GM13977 (cell line): Measurements from ENCODE around the gene OR2AG1.

ENCODE experiments used
- DNase-seq: peaks from one replicate; pipeline ENCODE4 v3.0.0; 2012; ENCODE audit warnings: low spot score
- CTCF ChIP-seq: IDR thresholded peaks from 2 replicates; pipeline ENCODE4 v1.5.1; 2012; ENCODE audit warnings: mild to moderate bottlenecking, control low read depth; ENCODE audit not compliant: insufficient read depth; ENCODE audit errors: extremely low read depth, missing control alignments
- in situ Hi-C: fragments of 300-500 bp; cut with MboI; formaldehyde crosslinking; loops from one replicate; pipeline ENCODE4 v1.12.0; 2022; ENCODE audit warnings: low sequenced_read_pairs, low pct_unique_long_range_greater_than_20kb, mixed read lengths, inconsistent platforms; ENCODE audit not compliant: unreplicated experiment

The OR2AG1 gene

GRCh38 chr11:6834021-6834420, 51.2 kb downstream of the OR2AG1 start:
- in situ Hi-C loops = no loop called here
- no peak for DNase-seq
- TF ChIP-seq CTCF = no peak
